Lower leg skin (tissue), 4 donors: ENCODE data around the gene HMGB2. TPM values are rescaled to one million over a fixed set of nuclear protein-coding genes. Genes with fewer than 3 reads are reported as not detected.

Source experiments
- DNase-seq, 2 donors: peaks; one replicate each; pipeline ENCODE4 v3.0.0-alpha.2; 2019; ENCODE audit warnings: low spot score in 2 of 2
- H3K4me3 ChIP-seq: fragments of 200-600 bp; sonication (generic); 2 replicates; pipeline ENCODE4 v1.5.1; 2017; ENCODE audit warnings: mild to moderate bottlenecking, low read depth; ENCODE audit not compliant: poor library complexity, severe bottlenecking
- CTCF ChIP-seq, 3 donors: fragments of 450-650 bp; IDR thresholded peaks; one replicate each; pipeline ENCODE4 v1.5.1; 2016; ENCODE audit warnings: antibody characterized with exemption in 3 of 3, mild to moderate bottlenecking in 3 of 3, moderate library complexity in 2 of 3
- POLR2A ChIP-seq, 2 donors: fragments of 450-650 bp; IDR thresholded peaks; one replicate each; pipeline ENCODE4 v1.6.1; 2016 to 2017; ENCODE audit warnings: antibody characterized with exemption in 2 of 2, mild to moderate bottlenecking in 1 of 2, moderate library complexity in 1 of 2
- WGBS, 2 donors: methylation state at CpG; one replicate each; pipeline ENCODE4 v1.1.5; 2018; 5-methylcytosine and 5-hydroxymethylcytosine counted together
- intact Hi-C: fragments of 100-400 bp; cut with DNase I; formaldehyde crosslinking; loops from one replicate; pipeline ENCODE4 v1.15.0; 2023; ENCODE audit warnings: low total_unique reads
- total RNA-seq, 4 donors: library from RNA; depleted of rRNA; stranded (reverse); fragments of >200 nt; gene quantifications; one replicate each; pipeline ENCODE4 v1.1.0, GENCODE V29; 2016

Gene HMGB2
- total RNA-seq, 4 donors from 2014 or later = 26.2 to 52.3 (median 42.3) TPM

GRCh38 chr4:173367285-173367684, 33.1 kb upstream of the HMGB2 start:
- TF ChIP-seq POLR2A (IDR thresholded peaks at IDR 0.05) (no peak), CTCF (IDR thresholded peaks at IDR 0.05) (no peak)
- DNase-seq = no peak
- intact Hi-C loops = no loop called here
- no peak overlapping the region for H3K4me3 ChIP-seq

GRCh38 chr4:173365359-173365996, 31.3 kb upstream of the HMGB2 start:
- intact Hi-C loops = no loop called here
- H3K4me3 ChIP-seq = no peak overlapping the region
- TF ChIP-seq CTCF (IDR thresholded peaks at IDR 0.05) = no peak
- no peak for TF ChIP-seq POLR2A (IDR thresholded peaks at IDR 0.05)
- no peak for DNase-seq
- WGBS, 2 donors = 19 to 33% methylated on average over 2 of the region's 2 CpGs

- no peak for DNase-seq
- no peak overlapping the region for H3K4me3 ChIP-seq
- intact Hi-C loops = no loop called here
- no peak for TF ChIP-seq POLR2A (IDR thresholded peaks at IDR 0.05)
- no peak for TF ChIP-seq CTCF (IDR thresholded peaks at IDR 0.05)
- WGBS, 2 donors = 59 to 66% methylated on average over 3 of the region's 3 CpGs
Observed at GRCh38 chr4:173362666-173363065, 28.5 kb upstream of the HMGB2 start.

GRCh38 chr4:173360587-173361221, 26.5 kb upstream of the HMGB2 start:
- no peak for DNase-seq
- WGBS, 2 donors = 55 to 60% methylated on average over 5 of the region's 5 CpGs
- intact Hi-C loops = no loop called here
- no peak overlapping the region for H3K4me3 ChIP-seq
- TF ChIP-seq CTCF (IDR thresholded peaks at IDR 0.05) (no peak), POLR2A (IDR thresholded peaks at IDR 0.05) (no peak)

- no peak for TF ChIP-seq POLR2A (IDR thresholded peaks at IDR 0.05)
- no peak for TF ChIP-seq CTCF (IDR thresholded peaks at IDR 0.05)
- intact Hi-C loops = no loop called here
- H3K4me3 ChIP-seq = no peak overlapping the region
- 84 to 87% methylated on average over 2 of the region's 2 CpGs for WGBS, 2 donors
- DNase-seq = no peak
Observed at GRCh38 chr4:173357939-173358338, 23.8 kb upstream of the HMGB2 start.

GRCh38 chr4:173347467-173347866, 13.3 kb upstream of the HMGB2 start:
- WGBS, 2 donors = 94 to 100% methylated on average over 1 of the region's 1 CpG
- no peak for DNase-seq
- H3K4me3 ChIP-seq = no peak overlapping the region
- intact Hi-C loops = no loop called here
- TF ChIP-seq POLR2A (IDR thresholded peaks at IDR 0.05) = no peak
- TF ChIP-seq CTCF (IDR thresholded peaks at IDR 0.05) = no peak
